Muscle of leg (tissue), 11 donors: ENCODE measurements around the gene CUTA. TPM values are rescaled to one million over a fixed set of nuclear protein-coding genes. Genes with fewer than 3 reads are reported as not detected.
A peak's percentile ranks its signal among the peaks of the same experiment; 100 is the strongest.
"Not testable (repeated sequence)": the region's sequence is repeated elsewhere in the genome, so short reads cannot be mapped to it uniquely, and the experiment has no call there.

Experiments
- DNase-seq: peaks from one replicate; pipeline ENCODE4 v3.0.0; 2013
- H3K27ac ChIP-seq: one replicate; pipeline ENCODE4 v1.5.1; 2013; ENCODE audit warnings: mild to moderate bottlenecking, low read length, control low read depth
- H3K27me3 ChIP-seq: one replicate; pipeline ENCODE4 v1.6.1; 2013; ENCODE audit warnings: low read length; ENCODE audit not compliant: control insufficient read depth, insufficient read depth
- H3K36me3 ChIP-seq: one replicate; pipeline ENCODE4 v1.6.1; 2013; ENCODE audit warnings: low read length; ENCODE audit not compliant: control insufficient read depth, insufficient read depth
- H3K4me1 ChIP-seq: one replicate; pipeline ENCODE4 v1.6.1; 2013; ENCODE audit warnings: low read length; ENCODE audit not compliant: control insufficient read depth, insufficient read depth
- H3K4me3 ChIP-seq: one replicate; pipeline ENCODE4 v1.5.1; 2013; ENCODE audit warnings: low read length, control low read depth
- H3K9me3 ChIP-seq: replicated peaks from 2 replicates; pipeline ENCODE4 v1.6.1; 2013; ENCODE audit warnings: low read depth, low read length; ENCODE audit not compliant: control insufficient read depth
- WGBS: methylation state at CpG from one replicate; pipeline ENCODE4 v1.1.5; 2013; ENCODE audit warnings: missing lambda C conversion rate; ENCODE audit not compliant: insufficient coverage; 5-methylcytosine and 5-hydroxymethylcytosine counted together
- polyA plus RNA-seq, 8 donors: library from polyadenylated mRNA; unstranded; fragments of 120-200 nt; gene quantifications; one replicate each; pipeline versions ENCODE4 v1.2.1 to v1.2.3, GENCODE V29; 2013; ENCODE audit warnings: inconsistent platforms in 1 of 8, low replicate concordance in 1 of 8; ENCODE audit not compliant: insufficient read length in 8 of 8, insufficient read depth in 1 of 8
- total RNA-seq: library from RNA; stranded (reverse); fragments of 120-200 nt; gene quantifications from one replicate; pipeline ENCODE4 v1.2.4, GENCODE V29; 2013

The CUTA gene
- total and polyA plus RNA-seq, 9 donors, result 103 to 161 (median 141) TPM

DNA sequence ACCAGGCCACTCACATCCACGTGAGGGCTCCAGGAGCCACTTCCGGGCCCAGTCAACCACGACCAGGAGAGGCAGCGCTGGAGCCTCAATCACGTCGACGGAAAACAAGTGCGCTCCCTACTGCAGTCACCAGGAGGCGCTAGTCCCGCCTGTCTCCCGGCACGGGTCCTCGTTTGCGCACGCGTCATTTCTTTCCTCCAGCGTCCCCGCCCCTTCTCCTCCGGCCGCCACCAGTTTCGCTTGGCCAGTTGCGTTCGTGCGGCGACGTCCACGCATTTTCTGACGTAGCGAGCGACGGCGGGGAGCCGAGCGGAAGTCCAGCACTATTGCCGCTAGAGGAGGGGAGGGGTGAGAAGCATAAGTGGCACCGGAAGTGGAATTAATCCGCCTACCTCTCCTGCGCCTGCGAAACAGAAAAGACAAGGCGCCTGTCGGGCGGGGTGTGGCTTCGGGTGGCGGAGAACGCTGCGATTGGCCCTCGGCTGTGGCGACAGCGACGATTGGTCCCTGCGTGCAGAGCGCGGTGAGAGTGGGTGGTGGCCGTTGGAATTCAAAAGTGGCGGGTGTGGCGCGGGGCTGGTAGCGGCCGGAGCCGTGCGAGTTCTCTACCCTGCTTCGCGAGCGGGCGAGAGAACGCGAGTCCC, 26.5 kb downstream of the CUTA start, which contains the start of gene KIFC1:
Gene KIFC1, plus strand, starts transcription at position 546 of the 644 bp plus-strand sequence. CDS start 163 bp downstream, outside the sequence.
- peak within 1 kb of the TSS; percentile 76 for H3K4me3 ChIP-seq
- H3K27me3 ChIP-seq, result no peaks in the 10 kb centered on the region
- under 1% methylated on average over 59 of the region's 67 CpGs for WGBS
- peak; percentile 100 for DNase-seq
- H3K9me3 ChIP-seq, result no peaks in the 10 kb centered on the region
- peak within 1 kb of the TSS; percentile 95 for H3K27ac ChIP-seq
- peaks cover 23% of the 10 kb centered on the region for H3K4me1 ChIP-seq
- no peaks in the 10 kb centered on the region for H3K36me3 ChIP-seq

DNA sequence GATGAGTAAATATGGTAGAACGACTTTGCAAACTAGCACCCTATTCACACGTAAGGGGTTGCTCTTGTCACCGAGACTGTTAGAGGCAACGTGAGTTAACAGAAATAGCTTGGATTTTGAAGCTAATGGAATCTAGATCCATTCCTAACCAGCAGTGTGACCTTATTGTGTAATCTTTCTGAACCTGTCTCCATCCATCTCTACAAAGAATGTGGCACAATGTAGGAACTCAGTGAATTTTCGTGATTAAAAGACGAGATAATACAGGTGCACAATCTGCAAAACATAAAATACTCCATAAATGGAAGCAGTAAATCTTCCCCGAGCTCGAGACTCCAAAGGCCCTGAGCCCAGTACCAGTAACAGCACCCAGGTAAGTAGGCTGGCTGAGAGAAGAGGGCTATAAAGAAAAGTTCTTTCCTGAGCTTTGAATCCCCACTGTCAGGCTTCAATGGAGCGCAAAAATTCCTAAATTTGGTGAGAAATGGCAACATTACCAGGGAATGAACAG, 27.1 kb downstream of the CUTA start:
- peak overlapping the region; percentile 28 for H3K4me3 ChIP-seq
- H3K27ac ChIP-seq, result peak overlapping the region; percentile 95
- peaks cover 23% of the 10 kb centered on the region for H3K4me1 ChIP-seq
- H3K27me3 ChIP-seq, result no peaks in the 10 kb centered on the region
- no peaks in the 10 kb centered on the region for H3K9me3 ChIP-seq
- no peak for DNase-seq
- 0% methylated on average over 1 of the region's 9 CpGs for WGBS
- no peaks in the 10 kb centered on the region for H3K36me3 ChIP-seq

DNA sequence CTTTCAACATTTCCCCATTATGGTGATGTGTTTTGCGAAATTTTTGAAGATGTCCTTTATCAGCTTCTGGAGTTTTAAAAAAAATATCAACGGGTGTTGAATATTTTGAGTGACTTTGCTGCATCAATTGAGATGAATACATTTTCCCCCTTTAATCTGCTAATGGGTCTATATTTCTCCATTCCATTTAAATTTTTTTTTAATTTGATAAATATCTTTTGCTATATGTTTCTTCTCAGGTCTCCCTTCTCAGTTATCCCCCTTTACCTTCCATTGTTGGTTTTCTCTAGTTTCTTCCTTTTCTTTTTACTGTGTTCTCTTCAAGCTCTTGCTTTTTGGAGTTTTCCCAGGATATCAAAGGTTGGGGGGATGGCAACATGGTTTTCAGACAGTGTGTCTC, 27.7 kb downstream of the CUTA start:
- no CpG with 5 or more reads among the region's 2 CpGs for WGBS
- Histone ChIP-seq H3K27ac (no peak overlapping the region), H3K36me3 (no peaks in the 10 kb centered on the region), H3K9me3 (no peaks in the 10 kb centered on the region), H3K4me1 (peaks cover 23% of the 10 kb centered on the region), H3K27me3 (no peaks in the 10 kb centered on the region), H3K4me3 (no peak overlapping the region)
- DNase-seq, result no peak

DNA sequence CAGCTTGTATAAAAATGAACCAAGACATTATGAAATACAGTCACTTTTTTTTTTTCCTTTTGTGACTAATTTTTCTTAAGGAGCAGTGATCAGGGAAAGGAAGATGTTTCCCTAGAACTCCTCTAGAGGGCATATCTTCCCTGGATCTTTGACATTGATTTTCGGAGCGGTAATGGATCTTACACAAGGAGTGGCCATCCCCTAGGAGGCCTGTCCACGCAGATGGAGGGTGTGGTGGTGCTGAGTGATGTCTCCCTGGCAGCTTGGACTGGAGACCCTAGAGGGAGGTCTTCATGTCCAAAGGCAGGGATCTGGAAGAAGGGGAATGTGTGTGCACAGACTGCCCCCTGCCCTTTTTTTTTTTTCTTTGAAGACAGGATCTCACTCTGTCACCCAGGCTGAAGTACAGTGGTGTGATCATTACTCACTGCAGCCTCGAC, 33.3 kb downstream of the CUTA start:
- Histone ChIP-seq H3K4me1 (no peaks in the 10 kb centered on the region), H3K4me3 (no peak overlapping the region), H3K9me3 (no peaks in the 10 kb centered on the region), H3K27ac (no peak overlapping the region), H3K27me3 (no peaks in the 10 kb centered on the region), H3K36me3 (no peaks in the 10 kb centered on the region)
- 12% methylated on average over 4 of the region's 4 CpGs for WGBS
- peak; percentile 55 for DNase-seq

DNA sequence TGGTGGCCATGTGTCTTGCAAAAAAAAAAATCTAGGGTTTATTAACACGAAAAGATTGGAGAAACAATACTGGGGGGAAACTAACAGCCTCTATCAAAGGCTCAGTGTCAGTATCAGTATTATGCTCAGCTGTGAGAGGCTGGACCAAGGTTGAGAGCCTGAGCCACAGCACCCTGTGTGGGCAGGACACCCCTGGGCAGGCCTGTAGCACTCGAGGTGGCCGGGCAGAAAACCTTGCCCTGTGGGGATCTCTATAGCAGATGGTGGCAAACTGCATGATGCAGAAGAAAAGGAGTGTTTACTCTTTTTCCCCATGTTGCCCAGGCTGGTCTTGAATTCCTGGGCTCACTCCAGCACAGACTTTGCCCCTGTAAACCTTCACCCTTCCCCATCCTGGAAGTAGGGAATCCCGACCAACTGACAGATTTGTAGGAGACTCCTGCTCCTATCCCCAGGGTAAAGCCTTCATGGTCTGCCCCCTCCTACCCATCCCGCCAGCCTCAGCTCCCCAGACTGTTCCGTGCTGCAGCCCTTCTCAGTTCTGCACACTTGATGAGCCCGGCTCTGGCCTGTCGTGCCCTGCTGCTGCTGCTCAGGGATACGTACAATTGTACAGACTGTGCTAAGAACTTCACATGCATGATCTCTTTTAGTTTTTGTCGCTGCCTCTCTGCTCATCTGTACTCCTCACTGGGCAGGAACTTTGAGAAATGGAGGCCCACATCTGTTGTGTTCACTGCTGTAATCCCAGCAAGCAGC, 34.3 kb downstream of the CUTA start:
- Histone ChIP-seq H3K4me1 (no peaks in the 10 kb centered on the region), H3K9me3 (no peaks in the 10 kb centered on the region), H3K4me3 (no peak overlapping the region), H3K36me3 (no peaks in the 10 kb centered on the region), H3K27me3 (no peaks in the 10 kb centered on the region), H3K27ac (no peak overlapping the region)
- 74% methylated on average over 9 of the region's 10 CpGs for WGBS
- DNase-seq, result no peak

DNA sequence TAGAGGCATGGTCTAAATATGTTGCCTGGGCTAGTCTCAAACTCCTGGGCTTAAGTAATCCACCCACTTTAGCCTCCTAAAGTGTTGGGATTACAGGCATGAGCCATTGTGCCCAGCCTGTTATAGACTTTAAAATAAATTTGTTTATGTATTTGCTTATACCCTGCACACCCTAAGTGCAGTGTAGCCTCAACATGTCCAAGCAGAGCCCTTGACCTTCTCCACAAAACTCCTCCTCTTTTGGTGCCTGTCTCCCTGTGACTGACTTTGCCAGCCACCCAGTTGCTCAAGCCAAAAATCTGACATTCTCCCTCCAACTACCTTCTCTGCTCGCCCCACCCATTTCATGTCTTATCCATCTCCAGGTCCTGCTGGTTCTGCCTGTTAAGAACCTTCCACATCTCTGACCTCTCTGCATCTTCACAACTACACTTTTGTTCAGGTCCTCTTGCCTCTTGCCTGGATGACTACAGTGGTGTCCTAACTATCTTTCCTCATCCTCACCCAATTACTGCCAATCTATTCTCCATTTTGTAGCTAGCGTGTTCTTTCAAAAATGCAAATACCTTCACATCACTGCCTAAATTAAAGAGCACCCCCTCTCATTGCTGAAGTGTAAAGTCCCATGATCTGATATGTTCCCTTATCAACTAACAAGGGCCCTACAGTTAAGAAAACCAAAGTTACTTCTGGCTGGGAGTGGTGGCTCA, 37.5 kb downstream of the CUTA start:
- H3K4me1 ChIP-seq, result peaks cover 7% of the 10 kb centered on the region
- WGBS, result 82% methylated on average over 2 of the region's 2 CpGs
- H3K36me3 ChIP-seq, result no peaks in the 10 kb centered on the region
- DNase-seq, result no peak
- no peak overlapping the region for H3K27ac ChIP-seq
- H3K9me3 ChIP-seq, result no peaks in the 10 kb centered on the region
- H3K27me3 ChIP-seq, result no peaks in the 10 kb centered on the region
- H3K4me3 ChIP-seq, result no peak overlapping the region

DNA sequence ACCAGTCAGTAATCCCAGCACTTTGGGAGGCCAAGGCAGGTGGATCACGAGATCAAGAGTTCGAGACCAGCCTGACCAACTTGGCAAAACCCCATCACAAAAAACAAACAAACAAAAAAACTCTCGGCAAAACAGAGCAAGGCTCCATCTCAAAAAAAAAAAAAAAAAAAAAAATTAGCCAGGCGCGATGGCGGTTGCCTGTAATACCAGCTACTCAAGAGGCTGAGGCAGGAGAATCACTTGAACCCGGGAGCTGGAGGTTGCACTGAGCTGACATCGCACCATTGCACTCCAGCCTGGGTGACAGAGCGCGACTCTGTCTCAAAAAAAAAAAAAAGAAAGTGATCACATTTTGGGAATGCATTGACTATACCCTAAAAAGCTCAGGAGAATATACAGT, 38.7 kb downstream of the CUTA start:
- WGBS, result 67% methylated on average over 1 of the region's 10 CpGs
- DNase-seq, H3K27me3 ChIP-seq, H3K36me3 ChIP-seq, H3K27ac ChIP-seq, H3K9me3 ChIP-seq, H3K4me3 ChIP-seq: not testable (repeated sequence)
- H3K4me1 ChIP-seq, result peaks cover 19% of the 10 kb centered on the region

DNA sequence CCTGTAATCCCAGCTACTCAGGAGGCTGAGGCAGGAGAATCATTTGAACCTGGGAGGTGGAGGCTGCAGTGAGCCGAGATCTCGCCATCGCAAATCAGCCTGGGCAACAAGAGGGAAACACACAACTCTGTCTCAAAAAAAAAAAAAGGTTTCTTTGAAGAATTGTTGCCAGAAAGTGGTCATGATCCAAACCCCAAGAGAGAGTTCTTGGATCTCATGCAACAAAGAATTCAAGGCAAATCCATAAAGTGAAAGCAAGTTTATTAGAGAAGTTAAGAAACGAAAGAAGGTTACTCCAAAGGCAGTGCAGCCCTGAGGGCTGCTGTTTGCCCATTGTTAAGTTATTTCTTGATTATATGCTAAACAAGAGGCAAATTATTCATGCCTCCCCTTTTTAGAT, 40.7 kb downstream of the CUTA start:
- peak; percentile 79 for DNase-seq
- Histone ChIP-seq H3K27ac (peak overlapping the region; percentile 13), H3K27me3 (no peaks in the 10 kb centered on the region), H3K9me3 (no peaks in the 10 kb centered on the region), H3K4me1 (peaks cover 19% of the 10 kb centered on the region), H3K36me3 (no peaks in the 10 kb centered on the region), H3K4me3 (no peak overlapping the region)
- WGBS, result no CpG with 5 or more reads among the region's 4 CpGs

DNA sequence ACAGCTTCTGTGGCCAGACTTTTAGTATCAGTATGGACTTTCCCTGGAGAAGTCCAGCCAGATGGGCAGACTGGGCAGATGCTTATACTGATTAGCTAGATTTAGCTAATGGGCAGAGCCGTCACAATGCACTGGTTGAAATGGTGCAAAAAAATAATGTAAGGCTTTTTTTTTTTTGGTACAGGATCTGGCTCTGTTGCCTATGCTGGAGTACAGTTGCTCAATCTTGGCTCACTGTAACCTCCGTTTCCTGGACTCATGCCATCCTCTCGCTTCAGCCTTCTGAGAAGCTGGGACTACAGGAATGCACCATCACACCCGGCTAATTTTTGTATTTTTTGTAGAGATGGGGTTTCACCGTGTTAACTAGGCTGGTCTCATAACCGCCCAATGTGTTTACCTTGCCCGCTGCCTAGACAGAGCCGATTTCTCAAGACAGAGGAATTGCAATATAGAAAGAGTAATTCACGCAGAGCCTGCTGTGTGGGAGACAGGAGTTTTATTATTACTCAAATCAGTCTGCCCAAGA, 42.7 kb downstream of the CUTA start:
- Histone ChIP-seq H3K9me3 (no peaks in the 10 kb centered on the region), H3K36me3 (no peaks in the 10 kb centered on the region), H3K27ac (peak overlapping the region; percentile 80), H3K4me1 (peaks cover 19% of the 10 kb centered on the region), H3K27me3 (no peaks in the 10 kb centered on the region), H3K4me3 (no peak overlapping the region)
- 0% methylated on average over 4 of the region's 9 CpGs for WGBS
- DNase-seq, result peak; percentile 96
